NCI-H345 treated with DMSO at 0.1 percent for 48 hours (cell line): ENCODE results near the gene SYNPR.

Source experiments
- DNase-seq: peaks from one replicate; lab custom pipeline; 2025; ENCODE audit not compliant: unreplicated experiment; lab: John Stamatoyannopoulos, UW

The SYNPR gene

DNA sequence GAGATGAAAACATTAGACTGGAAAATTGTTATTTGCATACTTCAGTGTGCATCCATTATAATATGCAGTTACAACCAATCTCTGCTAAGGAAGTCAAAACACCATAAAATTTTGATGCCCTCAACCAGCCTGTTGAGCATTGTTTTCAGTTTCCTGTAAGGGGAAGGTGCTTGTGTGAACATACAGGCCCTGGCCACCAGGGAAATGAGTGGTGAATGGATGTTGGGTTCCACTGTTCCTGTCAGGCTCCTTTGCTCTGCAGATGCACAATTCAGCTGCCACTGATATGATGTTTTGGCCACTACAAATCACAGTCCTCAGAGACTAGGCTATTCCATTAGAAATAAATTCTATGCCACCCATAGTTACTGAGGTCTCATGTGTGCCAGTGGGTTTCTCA, 184.6 kb downstream of the SYNPR start:
- no peak for DNase-seq

DNA sequence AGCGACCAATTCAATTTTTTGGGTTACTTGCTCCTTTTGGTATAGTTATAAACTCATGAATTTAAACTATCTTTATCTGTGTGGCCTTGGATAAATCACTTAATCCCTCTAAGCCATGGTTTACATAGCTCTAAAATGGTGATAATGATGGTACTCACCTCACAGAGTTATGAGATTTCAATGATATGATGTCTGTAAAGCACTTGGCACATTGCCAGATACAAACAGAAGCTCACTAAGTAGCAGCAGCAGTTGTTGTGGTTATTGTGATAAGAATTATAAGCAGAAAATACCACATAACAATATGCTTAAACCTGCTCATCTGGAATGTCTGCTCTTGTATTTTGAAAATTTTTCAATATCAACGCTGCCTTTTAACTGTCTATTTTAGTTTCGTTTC, 189.3 kb downstream of the SYNPR start:
- DNase-seq = no peak

DNA sequence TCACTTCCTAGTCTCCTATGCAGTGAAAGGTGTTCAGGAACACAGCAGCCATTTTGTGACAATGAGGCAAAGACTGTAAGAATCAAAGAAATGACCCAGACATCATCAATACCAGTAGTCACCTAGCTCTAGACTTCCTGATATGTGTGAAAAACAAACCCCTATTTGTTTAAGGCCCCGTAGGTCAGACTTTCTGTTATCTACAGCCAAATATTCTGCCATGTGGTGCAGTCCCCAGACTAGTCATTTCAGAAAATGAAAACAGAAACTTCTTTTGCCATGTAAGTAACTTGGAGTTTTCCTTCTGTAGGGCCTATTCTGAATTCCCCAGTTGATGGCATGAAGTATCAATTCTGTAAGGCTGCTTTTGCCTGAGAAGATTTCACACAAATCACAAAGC, 192.6 kb downstream of the SYNPR start:
- no peak for DNase-seq

DNA sequence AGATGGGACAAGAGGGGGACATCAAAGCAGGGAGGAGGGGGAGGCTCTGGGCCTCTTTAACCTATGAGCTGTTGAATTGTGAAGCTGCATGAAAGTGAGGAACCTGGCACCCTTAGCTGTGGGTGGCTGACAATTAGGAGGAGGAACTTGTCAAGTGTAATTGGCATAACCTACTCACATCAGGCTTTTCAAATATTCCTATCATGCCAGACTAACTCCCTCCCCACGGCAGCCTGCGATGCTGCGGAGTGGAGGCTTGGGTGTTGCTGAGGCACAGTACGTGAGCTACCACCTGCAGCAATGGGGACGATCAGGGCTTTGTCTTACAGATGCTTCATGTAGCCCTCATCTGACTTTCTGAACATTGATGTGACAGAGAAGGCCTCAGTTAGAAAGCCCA, 193.7 kb downstream of the SYNPR start:
- no peak for DNase-seq

DNA sequence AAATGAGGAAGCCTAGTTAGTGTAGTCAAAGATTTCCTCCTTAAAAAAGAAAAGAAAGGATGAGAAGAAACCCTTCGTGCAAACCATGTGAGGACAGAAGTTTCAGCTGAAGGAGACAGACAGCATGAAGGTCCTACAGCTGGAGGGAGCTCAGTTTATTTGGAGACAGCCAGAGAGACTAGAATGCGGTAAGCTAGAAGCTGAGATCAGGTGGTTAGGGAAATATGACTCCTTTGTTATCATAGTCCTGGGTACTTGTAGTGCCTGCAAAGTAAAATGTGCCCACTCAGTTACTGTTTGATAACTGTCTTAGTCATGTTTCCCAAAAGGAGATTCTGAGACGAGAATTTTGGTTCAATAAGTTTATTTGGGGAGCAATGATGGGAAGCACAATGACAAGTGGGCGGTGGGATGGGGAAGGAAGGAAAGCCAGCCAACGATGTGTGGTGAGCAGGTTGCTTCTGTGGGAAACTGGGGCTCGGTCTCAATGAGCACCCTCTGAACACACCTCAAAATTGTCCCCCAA, 195.6 kb downstream of the SYNPR start:
- DNase-seq = no peak

DNA sequence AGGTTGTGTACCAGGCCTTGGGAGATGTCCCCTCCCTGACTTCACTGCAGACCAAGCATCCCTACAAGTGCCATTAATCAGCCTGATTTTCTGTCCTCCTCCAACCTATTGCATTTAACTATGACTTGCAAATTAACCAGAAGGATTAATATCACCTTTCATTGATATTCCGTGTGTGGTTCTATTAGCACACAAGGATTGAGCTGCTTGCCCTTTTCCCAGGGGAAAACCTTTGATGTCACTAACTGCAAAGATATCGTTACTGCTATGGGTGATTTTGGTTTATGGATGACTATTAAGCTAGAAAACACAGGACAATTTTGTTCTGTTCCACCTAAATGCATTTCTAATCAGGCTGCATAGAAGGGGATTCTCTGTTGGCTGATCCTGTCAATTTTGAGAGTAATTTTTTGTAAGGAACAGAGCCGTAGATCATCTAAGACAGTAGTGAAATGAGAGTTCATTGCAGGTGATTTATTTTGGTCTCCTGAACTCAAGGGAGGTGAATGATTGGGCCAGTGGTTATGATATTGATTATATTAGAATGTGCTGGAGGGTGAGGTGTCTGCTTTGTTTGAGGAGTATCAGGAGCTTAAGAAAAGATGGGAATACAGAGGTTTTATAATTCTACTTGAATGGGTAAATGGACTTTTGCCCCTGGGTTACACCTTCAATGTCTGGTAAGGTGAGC, 196.9 kb downstream of the SYNPR start:
- DNase-seq = no peak

DNA sequence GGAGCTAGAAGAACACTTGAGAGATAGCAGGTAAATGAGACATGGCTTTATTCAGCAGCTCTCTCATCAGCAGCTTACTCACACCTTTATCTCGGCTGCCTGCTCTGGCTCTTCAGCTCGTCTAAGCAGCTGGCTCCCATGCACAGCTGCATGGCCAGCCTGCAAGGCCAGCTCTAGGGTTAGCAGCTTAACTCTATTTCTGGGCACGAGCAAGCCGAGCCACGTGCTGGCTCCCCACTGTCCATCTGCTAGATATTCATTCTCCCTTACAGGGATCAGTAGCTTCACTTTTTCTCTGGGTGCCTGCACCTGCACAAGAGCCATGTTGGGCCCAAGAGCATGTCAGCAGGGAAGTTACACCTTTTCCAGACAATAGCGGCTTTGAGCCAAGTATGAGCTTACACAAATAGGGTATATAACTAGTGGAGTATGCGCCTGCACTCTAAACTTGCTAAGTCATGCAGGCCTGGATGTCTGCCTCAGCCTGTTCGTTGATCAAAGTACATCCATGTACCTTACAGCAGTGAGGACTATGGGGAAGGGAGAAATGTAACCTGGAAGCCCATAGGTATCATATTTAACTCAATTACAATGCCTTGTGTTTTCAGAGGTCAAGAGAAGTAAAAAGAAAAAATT, 199.5 kb downstream of the SYNPR start:
- no peak for DNase-seq

DNA sequence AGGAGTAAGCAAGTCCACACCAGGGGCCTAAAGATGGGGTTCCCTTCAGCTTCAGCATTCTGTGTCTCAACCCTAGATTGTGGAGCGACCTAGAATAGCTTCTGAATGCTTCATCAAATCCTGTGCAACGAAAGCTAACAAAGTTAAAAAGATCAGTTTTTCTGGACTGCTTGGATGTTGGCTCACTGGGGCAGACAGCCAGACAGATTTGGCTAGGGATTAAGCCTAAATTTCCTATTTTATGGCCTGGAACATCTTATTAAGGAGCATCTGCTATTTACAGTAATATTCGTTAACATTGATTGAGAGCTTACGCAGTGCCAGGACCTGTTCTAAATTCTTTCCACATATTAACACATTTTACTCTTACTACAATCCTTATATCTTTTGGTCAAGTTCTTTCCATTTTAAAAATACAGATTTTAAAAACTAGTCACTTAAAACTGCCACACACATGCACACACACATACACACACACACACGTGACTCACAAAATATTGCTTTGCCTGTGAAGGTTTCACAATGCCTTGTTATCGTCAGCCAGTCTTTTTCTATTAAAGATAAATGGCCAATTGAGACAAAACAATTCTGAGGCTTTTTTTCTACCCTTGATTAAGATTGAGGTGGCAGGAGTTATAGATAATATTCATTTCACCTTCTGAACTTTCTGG, 201.0 kb downstream of the SYNPR start:
- no peak for DNase-seq

DNA sequence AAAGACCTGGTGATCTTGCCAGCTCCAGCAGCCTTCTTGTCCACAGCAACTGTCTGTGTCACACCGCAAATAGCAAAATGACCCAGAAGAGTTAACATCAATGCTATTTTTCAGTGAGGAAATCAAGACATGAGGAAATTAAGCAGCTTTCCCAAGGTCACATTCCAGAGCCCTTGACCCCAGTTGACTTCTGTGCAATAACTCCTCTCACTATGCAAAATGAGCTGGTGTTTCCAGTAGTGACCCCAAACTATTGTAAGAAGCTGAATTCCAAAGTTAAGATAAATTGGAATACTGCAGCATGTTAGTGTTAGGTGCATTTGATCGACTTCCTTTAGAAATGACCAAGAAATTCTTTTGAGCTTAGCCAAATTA, 201.5 kb downstream of the SYNPR start:
- no peak for DNase-seq

DNA sequence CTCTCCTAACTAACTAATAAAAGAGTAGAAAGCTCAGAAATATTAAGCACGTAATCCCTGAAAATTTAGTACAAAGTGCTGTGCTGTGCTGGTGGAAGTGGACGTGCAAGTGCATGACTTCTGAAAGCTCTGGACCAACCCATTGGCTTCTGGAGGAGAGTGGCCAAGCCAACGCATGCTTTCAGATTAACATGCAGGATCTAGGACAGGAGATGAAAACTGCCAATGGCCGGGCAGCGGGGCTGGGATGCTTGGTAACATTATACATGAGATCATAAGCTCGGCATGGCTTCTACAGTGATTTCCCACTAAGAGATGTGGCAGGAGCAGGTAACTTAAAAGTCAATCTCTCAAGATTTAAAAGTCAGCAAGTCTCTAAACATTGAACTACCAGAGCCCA, 203.5 kb downstream of the SYNPR start:
- DNase-seq = no peak

DNA sequence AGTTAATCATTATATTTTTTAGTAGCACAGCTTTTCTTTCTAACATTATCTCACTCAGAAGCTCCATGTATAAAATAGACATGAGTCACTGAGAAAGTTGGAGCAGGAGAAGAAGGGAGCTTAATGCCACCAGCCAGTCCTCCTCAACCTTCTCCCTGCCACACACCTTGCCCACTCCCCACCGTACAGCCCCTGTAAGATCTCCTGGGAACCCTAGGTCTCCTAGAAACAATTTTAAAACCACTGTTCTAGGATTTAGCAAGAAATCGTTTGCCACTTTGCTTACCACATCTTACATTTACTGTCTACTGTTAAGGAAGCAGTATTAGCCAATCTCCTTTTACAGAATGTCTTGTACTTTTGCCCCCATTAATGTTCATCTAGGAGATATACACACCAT, 204.2 kb downstream of the SYNPR start:
- no peak for DNase-seq

DNA sequence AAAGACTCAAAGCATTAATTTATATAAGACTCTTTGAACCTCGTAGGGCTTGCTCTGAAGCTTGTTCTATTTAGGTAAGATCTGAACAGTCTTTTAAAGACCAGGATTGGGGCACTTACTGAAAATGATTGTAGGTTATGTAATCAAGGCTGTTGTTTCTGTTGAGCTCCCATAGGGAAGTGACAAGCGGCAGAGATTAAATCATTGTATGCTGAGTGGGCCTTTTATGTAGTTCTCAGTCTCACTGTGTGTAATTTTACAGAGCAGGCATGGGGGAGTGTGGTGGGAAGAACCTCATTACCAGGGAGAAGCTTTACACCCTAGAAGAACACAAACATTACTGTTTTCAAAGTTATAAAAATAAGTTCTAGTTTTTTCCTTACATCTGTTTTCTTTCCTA, 214.4 kb downstream of the SYNPR start:
- DNase-seq = no peak

DNA sequence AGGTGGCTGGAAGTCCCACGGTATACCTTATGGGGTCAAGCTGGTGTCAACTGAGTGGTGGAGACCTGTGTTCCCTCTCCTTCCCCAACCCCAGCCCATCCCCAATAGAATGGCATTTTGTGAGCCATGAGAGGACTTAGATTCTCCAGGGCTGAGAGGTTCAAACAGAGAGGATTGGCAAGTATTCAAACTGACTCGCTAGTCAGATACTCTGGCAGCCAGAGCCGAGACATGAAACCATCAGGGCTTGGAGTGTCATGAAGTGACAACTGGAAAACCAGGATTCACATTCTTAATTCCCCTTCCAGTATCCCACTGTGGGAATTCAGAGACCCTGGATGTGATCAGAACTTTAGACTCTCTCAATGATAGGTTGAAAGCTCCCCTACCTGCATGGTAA, 215.0 kb downstream of the SYNPR start:
- no peak for DNase-seq

DNA sequence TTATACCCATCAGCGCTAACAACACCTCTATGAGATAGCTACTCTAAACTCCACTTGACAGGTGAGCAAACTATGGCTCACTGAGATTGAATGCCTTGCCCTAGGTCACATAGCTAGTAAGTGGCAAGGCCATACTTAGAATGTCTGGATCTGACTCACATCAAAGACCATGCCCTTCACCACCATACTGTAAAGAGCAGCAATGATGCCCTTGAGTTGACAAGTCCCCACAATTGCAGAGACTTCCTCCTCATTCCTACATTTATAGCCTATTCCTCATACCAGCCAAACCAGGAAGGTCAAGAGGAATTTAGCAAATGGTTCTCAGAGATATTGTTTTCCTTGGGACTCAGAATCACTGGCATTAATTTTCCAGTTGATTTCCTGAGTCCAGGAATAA, 216.5 kb downstream of the SYNPR start:
- DNase-seq = no peak

DNA sequence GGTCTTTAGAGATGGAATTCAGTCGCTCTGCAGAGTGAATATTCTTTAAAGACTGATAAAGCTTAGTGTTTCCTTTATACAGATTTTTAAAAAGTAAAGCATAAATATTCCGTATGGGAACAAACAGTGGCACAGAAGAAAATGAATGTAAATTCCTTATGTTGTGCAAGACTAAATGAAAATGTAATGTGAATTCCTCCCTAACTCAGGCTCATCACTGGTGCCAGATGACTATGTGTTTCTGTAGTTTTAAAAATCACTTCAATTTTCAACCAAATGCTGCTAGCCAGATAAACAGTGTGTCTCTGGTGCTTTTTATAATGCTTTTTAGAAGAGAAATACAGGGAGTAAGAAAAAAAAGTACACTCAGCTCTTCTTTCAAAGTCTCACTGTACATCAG, 219.5 kb downstream of the SYNPR start:
- DNase-seq = no peak

DNA sequence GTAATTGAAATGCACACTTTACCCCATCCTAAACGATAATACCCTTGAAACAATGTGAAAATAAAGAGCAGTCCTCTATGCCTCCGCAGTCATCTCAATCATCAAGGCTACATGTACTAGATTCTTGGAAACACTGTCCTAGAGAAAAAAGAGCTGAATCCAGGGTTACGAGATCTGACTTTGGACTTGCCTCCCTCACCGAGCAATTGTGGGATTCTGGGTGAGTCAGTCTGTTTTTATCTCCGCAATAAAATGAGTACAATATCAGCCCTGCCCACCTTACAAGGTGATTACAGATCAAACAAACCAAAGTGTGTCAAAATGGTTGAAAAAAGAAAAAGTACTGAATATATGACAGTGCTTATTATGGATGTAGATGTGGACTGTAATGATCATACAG, 222.1 kb downstream of the SYNPR start:
- DNase-seq = no peak

DNA sequence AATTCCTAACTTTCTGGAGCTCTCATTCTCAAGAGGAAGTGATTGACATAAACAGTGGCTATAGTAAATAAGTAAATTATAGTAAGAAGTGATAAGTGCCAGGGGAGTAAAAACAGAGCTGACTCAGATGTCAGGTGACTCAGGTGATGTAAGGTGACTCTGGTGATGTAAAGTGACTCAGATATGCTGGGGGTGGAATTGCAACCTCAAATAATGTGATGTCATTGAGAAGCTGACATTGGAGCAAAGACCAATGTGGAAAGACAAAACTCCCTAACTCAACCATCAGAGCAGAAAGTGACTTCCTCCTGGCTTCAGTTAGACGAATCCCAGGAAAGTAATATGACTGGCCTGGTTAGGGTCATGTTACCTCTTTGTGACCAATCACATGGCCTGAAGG, 230.2 kb downstream of the SYNPR start:
- no peak for DNase-seq

DNA sequence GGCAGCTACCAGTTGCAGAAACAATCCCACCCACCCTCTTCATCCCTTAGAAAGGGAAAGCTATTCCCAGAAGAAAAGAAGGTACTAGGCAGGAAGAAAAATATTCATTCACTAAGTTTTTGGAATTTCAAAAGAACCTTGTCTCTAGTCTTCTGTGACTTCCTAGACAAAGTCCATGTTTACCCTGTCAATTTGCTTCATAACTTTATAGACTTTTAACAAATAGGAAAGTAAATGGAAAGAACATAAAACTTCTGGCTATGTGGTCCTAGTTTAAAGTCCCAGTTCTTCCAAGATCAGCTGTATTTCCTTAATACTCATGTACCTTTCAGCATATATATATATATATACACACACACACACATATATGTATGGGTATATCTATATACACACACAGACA, 230.7 kb downstream of the SYNPR start:
- no peak for DNase-seq

DNA sequence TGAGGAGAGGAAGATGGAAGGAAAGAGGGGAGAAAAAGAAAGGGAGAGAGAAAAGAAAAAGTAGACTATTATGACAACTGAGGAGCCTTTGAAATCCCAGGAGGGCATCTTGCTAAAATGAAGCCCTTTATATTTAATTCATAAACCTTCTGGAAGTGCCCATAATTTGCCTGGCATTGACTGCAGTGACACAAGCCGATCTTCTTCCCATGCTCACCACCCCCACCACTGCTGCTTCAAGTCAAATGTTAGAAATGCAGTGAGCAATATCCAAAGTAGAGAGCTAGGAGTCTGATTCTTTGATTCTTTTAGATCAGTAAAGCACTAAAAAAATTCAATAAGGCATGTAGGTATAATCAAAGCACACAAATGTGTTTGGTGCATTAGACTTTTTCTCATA, 235.7 kb downstream of the SYNPR start:
- DNase-seq = no peak

DNA sequence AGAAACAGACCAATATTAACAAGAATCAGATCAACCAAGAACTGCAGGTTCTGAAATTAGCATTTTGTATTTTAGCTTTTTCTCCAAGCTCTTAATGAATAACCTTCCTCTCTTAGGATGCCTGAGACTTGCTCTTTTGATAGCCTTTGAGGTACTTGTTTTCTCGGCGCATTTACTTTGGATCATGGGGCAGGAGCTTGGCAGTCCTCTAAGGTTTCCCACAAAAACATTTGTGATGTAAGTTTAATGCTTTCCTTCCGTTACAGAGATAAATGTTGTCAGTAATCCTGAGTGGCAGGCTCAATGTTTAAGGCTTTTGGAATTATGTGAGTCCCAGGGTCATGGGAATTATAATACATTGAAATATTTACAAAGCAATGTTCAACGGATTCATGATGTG, 236.6 kb downstream of the SYNPR start:
- DNase-seq = no peak

DNA sequence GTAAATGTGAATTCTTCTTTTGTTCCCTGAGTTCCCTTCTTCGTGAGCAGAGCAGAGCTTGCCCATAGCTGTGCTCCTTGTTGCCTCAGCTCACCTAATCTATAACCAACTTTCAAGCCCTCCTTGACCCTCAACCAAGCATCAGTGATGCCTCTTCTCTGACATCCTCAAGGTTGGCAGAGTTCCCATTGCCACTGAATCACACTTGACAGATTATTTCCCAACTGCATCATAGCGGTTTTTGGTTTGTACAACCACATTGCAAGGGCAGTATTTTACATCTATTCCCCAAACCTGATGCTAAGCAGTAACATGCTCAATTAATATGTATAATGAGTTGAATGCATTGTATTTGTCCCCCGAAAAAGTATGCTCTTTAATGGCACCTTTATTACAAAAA, 241.3 kb downstream of the SYNPR start:
- no peak for DNase-seq

DNA sequence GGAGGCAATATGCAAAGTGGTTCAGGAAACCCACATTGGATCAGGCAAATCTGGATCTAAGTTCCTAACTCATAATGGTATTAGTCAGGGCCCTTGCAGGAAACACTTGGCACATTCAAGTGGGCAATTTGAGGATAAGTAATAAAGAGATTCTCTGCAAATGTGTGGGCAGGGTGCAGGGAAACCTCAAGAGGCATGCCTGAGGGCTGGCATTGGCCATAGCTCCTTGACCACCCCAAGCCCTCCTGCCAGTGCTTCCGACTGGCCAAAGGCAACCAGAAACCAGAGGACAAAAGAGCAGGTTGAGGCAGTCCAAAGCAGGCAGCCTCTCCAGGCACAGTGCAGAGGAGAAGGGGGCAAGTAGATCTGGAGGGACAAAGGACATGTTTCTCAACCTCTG, 243.5 kb downstream of the SYNPR start:
- no peak for DNase-seq
